AG09319 (cell line): ENCODE measurements around the gene RRAGD.

Source experiments
- DNase-seq: peaks from one replicate; pipeline ENCODE4 v3.0.0-alpha.2; 2010; ENCODE audit warnings: low read depth; ENCODE audit errors: extremely low read depth
- CTCF ChIP-seq: IDR thresholded peaks from 2 replicates; pipeline ENCODE4 v1.5.1; 2011; ENCODE audit warnings: low read depth, mild to moderate bottlenecking, inconsistent platforms, low read length, moderate library complexity

Gene RRAGD

GRCh38 chr6:89375427-89376267 is 36.4 kb downstream of the RRAGD start:
- no peak for DNase-seq
- TF ChIP-seq CTCF = no peak; the same call in 1 of the 2 replicates

- no peak for TF ChIP-seq CTCF
- DNase-seq = no peak
Observed at GRCh38 chr6:89372506-89372901, 39.6 kb downstream of the RRAGD start.

- DNase-seq = no peak
Observed at GRCh38 chr6:89371849-89372505, 40.1 kb downstream of the RRAGD start.

GRCh38 chr6:89368999-89369398 is 43.1 kb downstream of the RRAGD start:
- TF ChIP-seq CTCF = peak; percentile 66
- DNase-seq = peak; percentile 31

More at GRCh38 chr6:89371849-89372505, 40.1 kb downstream of the RRAGD start:
- TF ChIP-seq CTCF = peak; percentile 97

- DNase-seq = no peak
- TF ChIP-seq CTCF = peak; percentile 76
Observed at GRCh38 chr6:89368107-89368506, 44.0 kb downstream of the RRAGD start.

GRCh38 chr6:89364586-89364985 is 47.5 kb downstream of the RRAGD start:
- DNase-seq = no peak
- no peak for TF ChIP-seq CTCF

GRCh38 chr6:89361171-89361570 is 50.9 kb downstream of the RRAGD start:
- DNase-seq = no peak
- TF ChIP-seq CTCF = no peak
